Keratinocyte (primary cell): ENCODE results near the gene C11orf24. TPM values are rescaled to one million over a fixed set of nuclear protein-coding genes. Genes with fewer than 3 reads are reported as not detected.
A peak's percentile ranks its signal among the peaks of the same experiment; 100 is the strongest.

ENCODE experiments used
- DNase-seq: peaks from one replicate; pipeline ENCODE4 v3.0.0-alpha.2; 2011; ENCODE audit warnings: low read depth, missing footprints, low spot score
- FAIRE-seq: peaks from 2 replicates; lab custom pipeline; 2011; peaks lifted over from hg19 to GRCh38; lab: Jason Lieb, UNC
- H2AFZ ChIP-seq: 2 replicates; pipeline ENCODE4 v1.6.0; 2012; ENCODE audit warnings: low read length, control low read depth, inconsistent platforms; ENCODE audit not compliant: control insufficient read depth
- H3K27ac ChIP-seq: 2 replicates; pipeline ENCODE4 v1.5.1; 2011; ENCODE audit warnings: low read length; ENCODE audit not compliant: control insufficient read depth, insufficient read depth
- H3K27me3 ChIP-seq: 3 replicates; pipeline ENCODE4 v1.6.0; 2011; ENCODE audit warnings: low read length; ENCODE audit not compliant: control insufficient read depth, insufficient read depth; ENCODE audit errors: extremely low read depth
- H3K36me3 ChIP-seq, 2 experiments: 2 replicates in 1 of 2; 3 replicates in 1 of 2; pipeline ENCODE4 v1.5.1; 2011; ENCODE audit warnings: low read length in 2 of 2, mild to moderate bottlenecking in 1 of 2; ENCODE audit not compliant: control insufficient read depth in 2 of 2, insufficient read depth in 2 of 2; ENCODE audit errors: extremely low read depth in 1 of 2
- H3K4me1 ChIP-seq: 3 replicates; pipeline ENCODE4 v1.5.1; 2011; ENCODE audit warnings: low read length; ENCODE audit not compliant: control insufficient read depth, insufficient read depth; ENCODE audit errors: extremely low read depth
- H3K4me2 ChIP-seq: 3 replicates; pipeline ENCODE4 v1.6.0; 2011; ENCODE audit warnings: low read depth, low read length; ENCODE audit not compliant: control insufficient read depth, insufficient read depth; ENCODE audit errors: extremely low read depth
- H3K4me3 ChIP-seq, 3 experiments: fragments of 200-600 bp in 1 of 3; sonication (generic) in 1 of 3; 2 replicates in 2 of 3; 3 replicates in 1 of 3; pipeline ENCODE4 v1.5.1; 2011 to 2016; ENCODE audit warnings: low read length in 3 of 3, mild to moderate bottlenecking in 3 of 3, control low read depth in 2 of 3, inconsistent platforms in 1 of 3, low read depth in 1 of 3, mixed read lengths in 1 of 3, mixed run types in 1 of 3, moderate library complexity in 1 of 3; ENCODE audit not compliant: control insufficient read depth in 2 of 3, insufficient read depth in 2 of 3; ENCODE audit errors: extremely low read depth in 1 of 3
- H3K79me2 ChIP-seq: 2 replicates; pipeline ENCODE4 v1.6.0; 2012; ENCODE audit warnings: low read length; ENCODE audit not compliant: control insufficient read depth, insufficient read depth
- H3K9ac ChIP-seq: 3 replicates; pipeline ENCODE4 v1.6.0; 2011; ENCODE audit warnings: low read length; ENCODE audit not compliant: control insufficient read depth, insufficient read depth; ENCODE audit errors: extremely low read depth
- H3K9me1 ChIP-seq: 3 replicates; pipeline ENCODE4 v1.6.0; 2011; ENCODE audit warnings: low read length; ENCODE audit not compliant: control insufficient read depth, insufficient read depth; ENCODE audit errors: extremely low read depth
- H3K9me3 ChIP-seq: 2 replicates; pipeline ENCODE4 v1.5.1; 2012; ENCODE audit warnings: low read depth, low read length; ENCODE audit not compliant: control insufficient read depth
- H4K20me1 ChIP-seq: 3 replicates; pipeline ENCODE4 v1.6.0; 2011; ENCODE audit warnings: low read length; ENCODE audit not compliant: control insufficient read depth, insufficient read depth; ENCODE audit errors: extremely low read depth
- CTCF ChIP-seq, 3 experiments: IDR thresholded peaks in 1 of 3; conservative IDR thresholded peaks in 1 of 3; optimal IDR thresholded peaks in 1 of 3; 2 replicates in 2 of 3; 3 replicates in 1 of 3; pipeline versions ENCODE3 to v1.5.1; 2011; ENCODE audit warnings: low read length in 3 of 3, mild to moderate bottlenecking in 3 of 3, moderate library complexity in 2 of 3, control low read depth in 1 of 3, inconsistent platforms in 1 of 3; ENCODE audit not compliant: insufficient read depth in 2 of 3; ENCODE audit errors: extremely low read depth in 1 of 3
- EZH2 ChIP-seq: IDR thresholded peaks from one replicate; pipeline ENCODE4 v1.6.1; 2012; ENCODE audit warnings: inconsistent platforms, mild to moderate bottlenecking, low read length, moderate library complexity
- dilution Hi-C: fragments of 300-500 bp; cut with MboI; formaldehyde crosslinking; loops from one replicate; pipeline ENCODE4 v1.7.0; 2020; ENCODE audit warnings: low sequenced_read_pairs; ENCODE audit not compliant: extremely low pct_ligation_motif_present
- polyA plus RNA-seq, 5 experiments: library from polyadenylated mRNA; depleted of rRNA in 3 of 5; stranded (reverse) in 3 of 5; stranded (forward) in 1 of 5; unstranded in 1 of 5; fragments of >200 nt; gene quantifications; 1 replicate in 1 of 5; 2 replicates in 3 of 5; 3 replicates in 1 of 5; pipeline versions ENCODE4 v1.2.1 to v1.2.3, GENCODE V29; 2011 to 2012; ENCODE audit warnings: missing spikeins in 2 of 5, low read depth in 1 of 5, low replicate concordance in 1 of 5

The C11orf24 gene
- polyA plus RNA-seq, 1 donor (not counting 4 experiments of a cell fraction or from before 2014, with no cell fraction given), result 28.4 TPM

- H2AFZ ChIP-seq, result peak overlapping the region; percentile 23
These were observed 25.7 kb upstream of the C11orf24 start for GRCh38 chr11:68297494-68297811.

GRCh38 chr11:68297052-68297378 is 25.2 kb upstream of the C11orf24 start:
- DNase-seq (no peak), FAIRE-seq (no peak)
- Histone ChIP-seq H3K79me2 (no peaks in the 10 kb centered on the region), H3K4me1 (peaks cover 2% of the 10 kb centered on the region), H3K4me3 (no peak overlapping the region), H3K9ac (no peak overlapping the region), H3K9me3 (no peaks in the 10 kb centered on the region), H3K4me2 (no peak overlapping the region), H2AFZ (no peak overlapping the region), H3K36me3 (no peaks in the 10 kb centered on the region), H3K9me1 (no peaks in the 10 kb centered on the region), H3K27me3 (peaks cover 15% of the 10 kb centered on the region), H4K20me1 (no peaks in the 10 kb centered on the region), H3K27ac (no peak overlapping the region)
- dilution Hi-C loops, result no loop called here
- no peak for TF ChIP-seq EZH2
- TF ChIP-seq CTCF (optimal IDR thresholded peaks at IDR 0.05 in 1 of 3, IDR thresholded peaks at IDR 0.05 in 1 of 3, conservative IDR thresholded peaks at IDR 0.05 in 1 of 3; ENCODE audit: extremely low read depth in 1 of 3, insufficient read depth in 2 of 3, low read length in 3 of 3), result no peak

More at GRCh38 chr11:68297494-68297811, 25.7 kb upstream of the C11orf24 start:
- Histone ChIP-seq H3K4me1 (peaks cover 2% of the 10 kb centered on the region), H3K27me3 (peaks cover 15% of the 10 kb centered on the region), H3K9ac (no peak overlapping the region), H3K9me1 (no peaks in the 10 kb centered on the region), H3K27ac (no peak overlapping the region), H3K79me2 (no peaks in the 10 kb centered on the region), H3K36me3 (no peaks in the 10 kb centered on the region), H3K9me3 (no peaks in the 10 kb centered on the region), H3K4me2 (peak overlapping the region; percentile 41), H4K20me1 (no peaks in the 10 kb centered on the region), H3K4me3 (no peak overlapping the region)
- DNase-seq (no peak), FAIRE-seq (no peak)
- dilution Hi-C loops, result no loop called here
- no peak for TF ChIP-seq EZH2
- TF ChIP-seq CTCF (optimal IDR thresholded peaks at IDR 0.05 in 1 of 3, IDR thresholded peaks at IDR 0.05 in 1 of 3, conservative IDR thresholded peaks at IDR 0.05 in 1 of 3; ENCODE audit: extremely low read depth in 1 of 3, insufficient read depth in 2 of 3, low read length in 3 of 3), result no peak
